GM18511 (cell line): ENCODE results near the gene LITAF.
"Not testable (repeated sequence)": the region's sequence is repeated elsewhere in the genome, so short reads cannot be mapped to it uniquely, and the experiment has no call there.

Experiments used
- ATAC-seq: cut with Tn5 transposase; IDR thresholded peaks from one replicate; pipeline ENCODE4 v1.9.1; 2021; ENCODE audit warnings: mild to moderate bottlenecking, moderate library complexity; ENCODE audit not compliant: unreplicated experiment

Gene LITAF

GRCh38 chr16:11621539-11621919, 34.8 kb upstream of the LITAF start:
- no peak for ATAC-seq

DNA sequence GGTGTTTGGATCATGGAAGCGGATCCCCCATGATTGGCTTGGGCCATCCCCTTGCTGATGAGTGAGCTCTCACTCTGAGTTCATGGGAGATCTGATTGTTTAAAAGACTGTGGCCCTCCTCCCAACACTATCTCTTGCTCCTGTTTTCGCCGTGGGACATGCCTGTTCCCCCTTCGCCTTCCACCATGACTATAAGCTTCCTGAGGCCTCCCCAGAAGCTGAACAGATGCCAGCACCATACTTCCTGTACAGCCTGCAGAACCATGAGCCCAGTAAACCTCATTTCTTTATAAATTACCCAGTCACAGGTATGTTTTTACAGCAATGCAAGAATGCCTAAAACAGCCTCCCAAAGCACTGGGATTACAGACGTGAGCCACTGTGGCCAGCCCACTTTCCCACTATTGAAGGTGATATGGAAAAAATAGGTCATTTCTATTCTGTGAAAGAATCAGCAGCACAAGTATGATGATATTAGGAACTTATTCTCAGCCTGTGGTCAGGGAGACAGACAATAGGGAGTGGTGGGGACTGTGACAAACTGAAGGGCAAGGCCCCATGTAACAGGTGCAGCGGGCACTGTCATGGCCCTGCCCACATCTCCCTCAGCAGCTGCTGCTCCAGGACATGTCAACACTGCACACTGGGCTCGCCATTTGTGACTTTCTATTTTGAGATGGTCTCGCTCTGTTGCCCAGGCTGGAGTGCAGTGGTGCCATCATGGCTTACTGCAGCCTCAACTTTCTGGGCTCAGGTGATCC, 33.7 kb upstream of the LITAF start:
- no peak for ATAC-seq

GRCh38 chr16:11619327-11619851, 32.7 kb upstream of the LITAF start:
- no peak for ATAC-seq

DNA sequence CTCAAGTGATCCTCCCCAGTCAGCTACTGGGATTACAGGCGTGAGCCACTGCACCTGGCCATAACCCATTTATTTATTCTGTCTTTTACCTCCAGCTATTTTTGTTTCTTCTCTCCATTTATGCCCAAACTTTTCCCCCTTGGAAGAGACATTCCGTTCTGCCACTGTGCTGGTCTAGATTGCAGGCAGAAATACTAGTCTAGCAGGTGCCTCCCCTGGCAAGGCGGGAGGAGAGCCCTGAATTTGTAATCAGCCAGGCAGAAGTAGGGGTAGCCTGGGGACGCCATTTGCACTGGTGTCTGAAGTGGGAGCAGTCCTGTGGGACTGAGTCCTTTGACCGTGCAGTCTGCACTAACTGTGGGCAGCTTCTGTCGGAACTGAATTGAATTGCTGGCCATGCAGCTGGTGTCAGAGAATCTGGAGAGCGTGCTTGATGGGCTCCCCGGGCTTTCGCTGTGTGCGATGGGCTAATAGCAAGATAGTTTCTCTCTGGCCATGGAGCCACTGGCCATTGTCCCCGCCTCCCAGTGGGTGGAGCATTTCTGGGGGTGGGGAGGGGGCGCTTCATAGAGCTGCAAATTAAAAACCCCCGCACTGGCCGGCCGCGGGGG, 31.5 kb upstream of the LITAF start:
- ATAC-seq, result no peak

DNA sequence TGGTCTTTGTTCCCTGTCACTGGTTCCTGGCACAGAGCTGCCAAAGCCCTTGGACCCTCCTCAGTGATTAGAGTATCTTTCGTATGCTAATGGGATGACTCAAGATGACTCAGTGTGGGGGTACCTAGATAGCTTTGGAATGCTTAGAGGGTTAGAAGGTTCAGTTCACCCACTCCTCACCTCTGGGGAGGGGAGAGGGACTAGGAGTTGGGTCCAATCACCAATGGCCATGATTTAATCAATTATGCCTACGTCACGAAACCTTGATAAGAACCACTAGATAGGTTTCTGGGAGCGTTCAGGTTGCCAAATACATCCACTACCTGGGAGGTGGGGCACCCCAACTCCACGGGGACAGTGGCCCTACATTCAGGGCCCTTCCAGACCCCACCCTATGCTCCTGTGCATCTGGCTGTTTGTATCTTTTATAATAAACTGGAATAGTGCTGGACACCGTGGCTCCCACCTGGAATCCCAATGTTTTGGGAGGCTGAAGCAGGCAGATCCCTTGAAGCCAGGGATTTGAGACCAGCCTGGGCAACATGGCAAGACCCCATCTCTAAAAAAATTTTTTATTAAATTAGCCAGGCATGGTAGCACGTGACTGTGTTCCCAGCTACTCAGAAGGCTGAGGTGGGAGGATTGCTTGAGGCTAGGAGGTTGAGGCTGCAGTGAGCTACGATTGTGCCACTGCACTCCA, 29.2 kb upstream of the LITAF start:
- no peak for ATAC-seq

DNA sequence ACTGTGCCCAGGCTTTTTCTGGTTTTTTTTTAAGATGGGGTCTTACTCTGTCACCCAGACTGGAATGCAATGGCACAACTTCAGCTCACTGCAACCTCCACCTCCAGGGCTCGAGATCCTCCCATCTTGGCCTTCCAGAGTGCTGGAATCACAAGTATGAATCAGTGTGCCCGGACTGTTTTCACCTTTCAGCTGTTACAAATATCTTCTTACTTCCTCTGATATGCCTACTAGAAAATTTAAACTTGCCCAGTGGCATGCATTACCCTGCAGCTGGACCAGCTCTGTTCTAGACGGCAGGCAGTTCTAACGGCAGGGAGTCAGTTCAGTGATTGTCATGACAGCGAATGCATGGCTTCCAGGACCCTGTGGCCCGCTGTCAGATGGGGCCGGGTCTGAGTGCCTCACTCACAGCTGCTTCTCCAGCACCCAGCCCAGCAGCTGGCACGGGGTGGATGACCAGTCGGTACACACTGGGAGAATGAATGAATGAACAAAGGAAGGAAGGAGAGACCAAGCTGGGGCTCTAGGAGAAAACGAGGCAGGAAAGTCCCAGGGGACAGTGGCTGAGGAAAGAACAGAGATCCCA, 28.0 kb upstream of the LITAF start:
- ATAC-seq, result no peak

DNA sequence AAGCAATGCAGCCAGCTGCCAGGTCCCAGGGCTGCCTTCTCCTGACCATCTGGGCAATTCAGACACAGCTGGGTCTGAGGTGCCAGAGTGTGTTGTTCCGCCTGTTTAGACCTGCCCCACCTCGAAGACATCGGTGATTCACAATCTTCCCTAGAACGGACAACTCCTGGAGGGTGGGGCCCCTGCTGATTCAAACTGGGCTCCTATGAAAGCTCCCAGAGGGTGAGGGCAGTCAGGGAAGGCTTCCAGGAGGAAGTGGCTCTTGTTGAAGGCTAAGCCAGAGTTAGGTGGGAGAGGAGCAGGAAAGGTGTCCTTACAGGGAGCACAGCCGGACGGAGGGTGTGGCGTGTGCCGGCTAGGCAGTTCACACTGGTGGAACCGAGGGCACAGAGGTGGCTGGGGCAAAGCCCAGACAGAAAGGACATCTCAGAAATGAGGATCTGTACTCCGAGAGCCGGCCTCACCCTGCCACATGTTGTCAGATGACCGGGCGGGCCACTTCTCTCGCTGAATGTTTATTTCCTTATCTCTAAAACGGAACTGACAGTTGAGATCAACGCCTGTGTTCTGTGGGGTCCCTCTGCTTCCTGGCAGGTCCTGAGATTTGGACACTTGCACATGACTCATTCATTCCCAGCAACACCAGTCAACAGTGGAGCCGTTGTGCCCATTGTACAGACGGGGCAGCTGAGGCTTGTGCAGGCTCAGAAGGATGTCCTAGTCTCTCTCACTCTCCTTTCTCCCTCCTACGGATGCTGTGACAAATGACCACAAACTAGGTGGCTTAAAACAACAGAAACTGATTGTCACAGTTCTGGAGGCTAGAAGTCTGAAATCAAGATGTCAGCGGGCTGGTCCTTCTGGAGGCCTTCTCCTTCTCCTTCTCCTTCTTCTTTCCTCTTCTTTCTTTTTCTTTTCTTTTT, 26.9 kb upstream of the LITAF start:
- ATAC-seq, result no peak

DNA sequence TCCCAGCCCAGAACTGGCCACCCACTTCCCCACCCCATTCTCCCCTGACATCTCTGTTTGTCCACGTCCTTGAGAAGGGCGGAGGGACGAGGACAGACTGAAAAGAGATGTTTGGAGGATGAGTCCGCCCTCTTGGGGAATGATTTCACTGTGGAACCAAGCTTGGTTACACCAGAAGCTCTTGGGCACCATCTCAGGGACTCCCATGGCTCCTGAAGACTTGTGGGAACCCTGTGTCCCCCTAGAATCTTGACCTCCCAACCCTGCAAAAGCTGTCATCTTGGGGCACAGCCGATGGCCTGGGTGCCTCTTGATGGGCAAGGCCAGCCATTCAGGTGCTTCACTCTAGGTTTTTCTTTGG, 25.9 kb upstream of the LITAF start:
- no peak for ATAC-seq

DNA sequence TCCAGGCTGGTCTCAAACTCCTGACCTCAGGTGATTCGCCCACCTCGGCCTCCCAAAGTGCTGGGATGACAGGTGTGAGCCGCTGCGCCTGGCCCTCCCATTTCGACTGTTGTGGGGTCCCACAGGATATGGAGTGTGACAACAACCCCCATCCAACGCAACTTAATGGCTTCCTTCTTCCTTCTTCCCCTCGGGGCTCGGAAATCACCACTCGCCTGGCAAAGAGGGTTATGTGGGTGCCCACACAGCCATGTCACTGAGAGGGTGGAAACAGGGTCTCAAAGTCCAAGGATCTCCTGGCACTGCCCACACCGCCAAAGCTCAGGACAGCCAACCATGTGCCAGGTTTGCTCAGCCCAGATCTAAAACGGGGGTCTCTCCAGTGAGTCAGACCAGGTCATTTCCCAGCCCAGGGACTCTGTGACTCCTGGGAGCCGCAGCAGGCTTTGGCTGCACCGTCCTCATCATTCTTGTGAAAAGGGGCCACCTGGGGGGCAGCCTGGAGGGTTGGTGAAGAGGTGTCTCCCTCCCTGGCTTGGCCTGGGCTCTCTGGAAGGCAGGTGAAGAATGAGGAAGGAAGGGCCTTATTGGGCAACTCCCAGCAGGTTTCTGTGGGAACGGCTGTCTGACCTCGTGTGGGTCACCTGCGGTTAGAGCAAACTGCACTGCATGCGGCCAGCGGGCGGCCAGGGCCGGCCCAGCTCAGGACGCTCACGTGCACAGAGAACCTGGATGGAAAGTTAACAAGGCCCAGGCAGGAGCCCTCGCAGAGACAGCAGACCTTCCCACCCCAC, 25.3 kb upstream of the LITAF start:
- ATAC-seq, result no peak

- ATAC-seq, result no peak
Observed at GRCh38 chr16:11610580-11610979, 23.9 kb upstream of the LITAF start.

- no peak for ATAC-seq
Observed at GRCh38 chr16:11610121-11610505, 23.4 kb upstream of the LITAF start.

GRCh38 chr16:11609474-11610120, 22.9 kb upstream of the LITAF start:
- ATAC-seq, result no peak

- no peak for ATAC-seq
Observed at GRCh38 chr16:11605891-11606290, 19.2 kb upstream of the LITAF start.

DNA sequence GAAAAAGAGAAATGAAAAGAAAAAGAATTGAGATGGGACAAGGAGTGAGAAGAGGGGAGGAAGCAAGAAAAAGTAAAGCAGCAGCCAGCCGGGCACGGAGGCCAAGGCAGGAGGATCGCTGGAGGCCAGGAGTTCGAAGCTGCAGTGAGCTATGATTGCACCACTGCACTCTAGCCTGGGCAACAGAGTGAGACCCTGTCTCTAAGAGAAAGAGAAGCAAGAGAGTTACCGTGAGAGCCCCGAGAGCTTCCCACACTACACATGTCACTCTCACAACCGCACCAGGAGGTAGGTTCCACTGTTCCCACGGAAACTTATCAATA, 18.8 kb upstream of the LITAF start:
- ATAC-seq, result no peak

DNA sequence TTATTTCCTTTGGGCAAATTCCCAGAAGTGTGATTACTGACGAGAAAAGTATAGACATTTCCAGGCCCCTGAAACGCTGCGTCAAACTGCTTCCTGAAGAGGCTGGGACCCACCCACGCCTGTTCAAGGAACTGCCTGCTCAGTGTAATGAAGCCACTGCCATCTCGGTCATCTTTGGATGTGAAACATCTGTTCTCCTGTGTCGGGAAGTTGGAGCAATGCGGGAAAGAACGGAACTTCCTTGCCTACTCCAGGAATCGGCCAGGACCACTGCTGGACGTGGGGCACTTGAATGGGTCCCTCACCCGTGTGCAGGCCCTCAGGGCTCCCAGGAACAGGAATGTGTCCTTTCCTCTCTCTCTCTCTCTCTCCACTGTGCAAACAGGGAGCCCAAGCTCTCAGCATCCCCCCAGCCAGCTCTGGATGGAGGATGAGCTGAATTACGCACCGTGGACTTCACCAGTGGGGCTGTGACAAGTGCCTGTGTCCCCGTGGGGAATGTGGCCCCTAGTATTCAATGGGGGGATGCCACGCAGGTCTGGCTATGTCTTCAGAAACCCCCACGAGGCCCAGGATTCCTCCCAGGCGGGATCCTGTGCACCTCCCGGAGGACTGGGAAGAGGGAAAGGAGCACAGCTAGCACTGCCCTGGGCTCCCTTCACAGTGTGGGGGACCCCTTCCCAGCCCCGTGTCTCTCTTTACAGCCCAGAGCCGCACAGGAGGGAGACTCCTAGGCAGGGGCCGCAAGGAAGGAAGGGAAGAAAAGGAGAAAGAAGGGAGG, 18.3 kb upstream of the LITAF start:
- no peak for ATAC-seq

- not testable (repeated sequence) for ATAC-seq
Observed at GRCh38 chr16:11604296-11604695, 17.6 kb upstream of the LITAF start.

DNA sequence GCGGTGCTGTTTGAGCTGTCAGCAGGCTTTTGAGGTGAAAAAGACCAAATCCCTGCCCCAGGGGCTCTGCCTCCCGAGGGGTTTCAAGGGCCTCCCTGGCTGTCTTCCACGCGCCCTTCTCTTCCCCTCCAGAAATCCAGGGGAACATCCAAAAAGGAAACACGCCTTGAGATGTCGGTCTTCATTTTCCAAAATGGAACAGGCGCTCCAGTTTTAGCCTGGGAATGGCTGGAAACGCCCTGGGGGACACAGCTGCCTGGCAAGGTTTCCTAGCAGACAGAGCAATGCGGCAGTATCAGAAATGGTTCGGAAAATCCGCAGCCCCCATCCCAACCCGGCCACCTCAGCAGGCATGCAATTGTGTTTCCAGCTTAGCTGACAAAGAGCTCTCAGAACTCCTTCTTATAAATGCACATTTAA, 16.6 kb upstream of the LITAF start:
- no peak for ATAC-seq

- ATAC-seq, result no peak
Observed at GRCh38 chr16:11602321-11602720, 15.6 kb upstream of the LITAF start.

DNA sequence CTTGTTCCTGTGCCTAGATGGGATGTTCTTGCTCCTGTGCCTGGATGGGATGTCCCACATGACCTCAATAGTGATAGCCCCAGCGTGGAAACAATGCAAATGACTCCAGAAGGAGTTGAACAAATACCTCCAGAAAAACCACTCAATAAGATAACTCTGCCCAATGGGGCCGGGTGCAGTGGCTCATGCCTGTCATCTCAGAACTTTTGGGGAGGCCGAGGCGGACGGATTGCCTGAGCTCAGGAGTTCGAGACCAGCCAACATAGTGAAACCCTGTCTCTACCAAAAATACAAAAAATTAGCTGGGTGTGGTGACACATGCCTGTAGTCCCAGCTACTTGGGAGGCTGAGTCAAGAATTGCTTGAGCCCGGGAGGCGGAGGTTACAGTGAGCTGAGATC, 15.2 kb upstream of the LITAF start:
- ATAC-seq, result no peak
